Caco-2 (cell line): ENCODE results near the gene COPS4. TPM values are rescaled to one million over a fixed set of nuclear protein-coding genes. Genes with fewer than 3 reads are reported as not detected.
"Not testable (repeated sequence)": the region's sequence is repeated elsewhere in the genome, so short reads cannot be mapped to it uniquely, and the experiment has no call there.

Source experiments
- BruUV-seq: library from RNA; stranded (reverse); fragments of 400-500 nt; replicated peaks from 2 replicates; lab custom pipeline; 2021; lab: Mats Ljungman, UMichigan
- CTCF ChIA-PET: fragments of 300-600 bp; sonication (Branson Sonifier 250); formaldehyde crosslinking; loops from one replicate; lab custom pipeline; 2022; ENCODE audit warnings: antibody characterized with exemption; lab: Charles Lee
- POLR2A ChIA-PET: fragments of 300-600 bp; sonication (Branson Sonifier 250); formaldehyde crosslinking; loops from one replicate; lab custom pipeline; 2022; ENCODE audit warnings: antibody characterized with exemption; lab: Charles Lee
- DNase-seq, 2 experiments: peaks; one replicate each; pipeline versions ENCODE4 v3.0.0 to v3.0.0-alpha.2; 2020 to 2022
- H3K27me3 ChIP-seq: replicated peaks from 2 replicates; pipeline ENCODE4 v1.6.0; 2011; ENCODE audit warnings: low read length; ENCODE audit not compliant: control insufficient read depth, insufficient read depth
- H3K36me3 ChIP-seq: 2 replicates; pipeline ENCODE4 v1.5.1; 2011; ENCODE audit warnings: low read length; ENCODE audit not compliant: control insufficient read depth, insufficient read depth
- H3K4me1 ChIP-seq: fragments of 250-450 bp; sonication (Bioruptor Pico); 2 replicates; pipeline ENCODE4 v1.5.1; 2020; ENCODE audit warnings: mild to moderate bottlenecking
- H3K4me3 ChIP-seq: 2 replicates; pipeline ENCODE4 v1.5.1; 2011; ENCODE audit warnings: low read depth, mild to moderate bottlenecking, control low read depth, low read length
- H3K9me3 ChIP-seq: fragments of 250-450 bp; sonication (Bioruptor Pico); 2 replicates; pipeline ENCODE4 v1.5.1; 2020; ENCODE audit warnings: mild to moderate bottlenecking, moderate library complexity
- H3K27ac Mint-ChIP-seq: one replicate; pipeline ENCODE4 v1.8.0; 2022; ENCODE audit warnings: mixed read lengths; ENCODE audit not compliant: unreplicated experiment
- H3K27me3 Mint-ChIP-seq: one replicate; pipeline ENCODE4 v1.8.0; 2022; ENCODE audit warnings: mixed read lengths; ENCODE audit not compliant: insufficient read depth, unreplicated experiment
- H3K36me3 Mint-ChIP-seq: one replicate; pipeline ENCODE4 v1.8.0; 2022; ENCODE audit warnings: mild to moderate bottlenecking, mixed read lengths; ENCODE audit not compliant: insufficient read depth, unreplicated experiment
- H3K4me1 Mint-ChIP-seq: one replicate; pipeline ENCODE4 v1.8.0; 2022; ENCODE audit warnings: low read depth, mixed read lengths; ENCODE audit not compliant: unreplicated experiment
- H3K4me3 Mint-ChIP-seq: one replicate; pipeline ENCODE4 v1.8.0; 2022; ENCODE audit warnings: mild to moderate bottlenecking, moderate library complexity, mixed read lengths; ENCODE audit not compliant: unreplicated experiment
- H3K9me3 Mint-ChIP-seq: one replicate; pipeline ENCODE4 v1.8.0; 2022; ENCODE audit warnings: mixed read lengths; ENCODE audit not compliant: unreplicated experiment
- CTCF ChIP-seq, 2 experiments: fragments of 200-600 bp in 1 of 2; IDR thresholded peaks; 1 replicate in 1 of 2; 2 replicates in 1 of 2; pipeline versions ENCODE4 v1.5.1 to v1.8.0; 2011 to 2022; ENCODE audit warnings: antibody characterized with exemption in 1 of 2, control low read depth in 1 of 2, inconsistent platforms in 1 of 2, low read depth in 1 of 2, low read length in 1 of 2, mild to moderate bottlenecking in 1 of 2, moderate library complexity in 1 of 2; ENCODE audit not compliant: insufficient read depth in 1 of 2, severe bottlenecking in 1 of 2, unreplicated experiment in 1 of 2
- intact Hi-C: fragments of 100-400 bp; cut with micrococcal nuclease; formaldehyde crosslinking; loops from one replicate; pipeline ENCODE4 v1.10.0; 2022; ENCODE audit not compliant: unreplicated experiment
- total RNA-seq: library from RNA; stranded (reverse); gene quantifications from 2 replicates; pipeline ENCODE4 v1.2.3, GENCODE V29; 2022

COPS4 gene
- total RNA-seq, 1 experiment from 2014 or later = 36.3 TPM

DNA sequence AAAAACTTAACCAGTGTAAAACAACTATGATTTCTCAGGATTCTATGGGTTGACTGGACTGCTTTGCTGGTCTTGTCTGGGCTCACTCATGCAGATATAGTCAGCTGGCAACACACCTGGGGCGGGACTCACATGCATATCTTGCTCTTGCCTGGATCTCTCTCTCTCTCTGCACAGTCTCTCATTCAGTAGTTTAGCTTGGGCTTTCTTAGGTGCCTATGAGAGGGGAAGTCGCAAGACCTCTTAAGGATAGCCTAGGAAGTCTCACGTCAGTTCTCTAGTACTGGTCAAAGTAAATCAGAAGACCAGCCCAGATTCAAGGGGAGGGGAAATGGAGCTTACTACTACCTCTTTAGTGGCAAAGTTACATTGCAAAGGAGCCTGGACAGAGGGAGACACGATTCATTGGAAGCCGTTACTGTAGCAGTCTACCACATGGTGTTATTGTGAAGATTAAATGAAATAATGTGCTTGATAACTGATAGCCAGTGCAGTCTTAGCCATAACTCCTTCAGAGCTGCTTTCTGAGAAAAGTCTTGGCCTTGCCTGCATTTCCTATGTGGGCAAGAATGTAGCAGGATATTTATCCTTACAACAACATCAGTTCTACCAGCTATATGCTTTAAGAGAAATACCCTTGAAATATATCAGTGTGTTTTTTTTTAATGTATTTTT, 2.1 kb downstream of the COPS4 start:
- Histone ChIP-seq H3K4me1 (peaks cover 4% of the 10 kb centered on the region; the same call in 1 of the 2 replicates), H3K36me3 (no peaks in the 10 kb centered on the region), H3K4me3 (no peak overlapping the region), H3K27me3 (no peaks in the 10 kb centered on the region), H3K9me3 (no peaks in the 10 kb centered on the region)
- Mint-ChIP-seq H3K27me3 (no peaks in the 10 kb centered on the region), H3K4me3 (no peak overlapping the region), H3K27ac (no peak overlapping the region), H3K4me1 (no peaks in the 10 kb centered on the region), H3K9me3 (no peaks in the 10 kb centered on the region), H3K36me3 (peaks cover 12% of the 10 kb centered on the region)
- POLR2A ChIA-PET = no interaction called here
- CTCF ChIA-PET = no interaction called here
- no peak for DNase-seq
- intact Hi-C loops = no loop called here
- TF ChIP-seq CTCF (IDR thresholded peaks at IDR 0.05; ENCODE audit: insufficient read depth in 1 of 2, low read depth in 1 of 2, low read length in 1 of 2, severe bottlenecking in 1 of 2, unreplicated experiment in 1 of 2) = no peak
- no TSS peak for BruUV-seq

GRCh38 chr4:83040269-83040668, 5.3 kb downstream of the COPS4 start:
- Mint-ChIP-seq H3K9me3 (no peaks in the 10 kb centered on the region), H3K27ac (no peak overlapping the region), H3K27me3 (no peaks in the 10 kb centered on the region), H3K4me3 (no peak overlapping the region), H3K4me1 (no peaks in the 10 kb centered on the region), H3K36me3 (peaks cover under 1% of the 10 kb centered on the region)
- no TSS peak for BruUV-seq
- no peak for DNase-seq
- TF ChIP-seq CTCF (IDR thresholded peaks at IDR 0.05; ENCODE audit: insufficient read depth in 1 of 2, low read depth in 1 of 2, low read length in 1 of 2, severe bottlenecking in 1 of 2, unreplicated experiment in 1 of 2) = no peak
- no peaks in the 10 kb centered on the region for H3K36me3 ChIP-seq
- intact Hi-C loops = no loop called here
- POLR2A ChIA-PET = interaction anchor here (0.5 kb wide), 1 partner anchor 70 kb away, joined by 8 read pairs; no protein-coding TSS in a partner anchor
- peaks cover 4% of the 10 kb centered on the region; the same call in 1 of the 2 replicates for H3K4me1 ChIP-seq
- CTCF ChIA-PET = interaction anchor here (0.8 kb wide), 1 partner anchor 242 kb away, joined by 4 read pairs; no protein-coding TSS in a partner anchor
- no peak overlapping the region for H3K4me3 ChIP-seq
- no peaks in the 10 kb centered on the region for H3K9me3 ChIP-seq
- no peaks in the 10 kb centered on the region for H3K27me3 ChIP-seq

DNA sequence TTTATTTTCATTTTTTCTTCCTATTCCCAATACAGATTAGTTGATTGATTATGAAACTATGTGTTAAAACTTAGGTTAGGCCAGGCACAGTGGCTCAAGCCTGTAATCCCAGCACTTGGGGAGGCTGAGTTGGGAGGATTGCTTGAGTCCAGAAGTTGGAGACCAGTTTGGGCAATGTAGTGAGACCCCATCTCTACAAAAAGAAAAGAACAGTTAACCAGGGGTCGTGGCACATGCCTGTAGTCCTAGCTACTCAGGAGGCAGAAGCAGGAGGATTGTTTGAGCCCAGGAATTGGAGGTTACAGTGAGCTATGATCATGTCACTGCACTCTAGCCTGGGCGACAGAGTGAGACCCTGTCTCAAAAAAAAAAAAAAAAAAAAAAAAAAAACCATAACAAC, 8.2 kb downstream of the COPS4 start:
- DNase-seq, CTCF ChIA-PET, BruUV-seq, H3K27me3 ChIP-seq, intact Hi-C loops, H3K27ac Mint-ChIP-seq, H3K9me3 ChIP-seq, H3K36me3 ChIP-seq, H3K4me1 Mint-ChIP-seq, POLR2A ChIA-PET, H3K4me3 ChIP-seq, H3K9me3 Mint-ChIP-seq, H3K36me3 Mint-ChIP-seq, H3K27me3 Mint-ChIP-seq, H3K4me3 Mint-ChIP-seq, H3K4me1 ChIP-seq: not testable (repeated sequence)
